Caco-2 (cell line): Measurements from ENCODE around the gene KMT5C. TPM values are rescaled to one million over a fixed set of nuclear protein-coding genes. Genes with fewer than 3 reads are reported as not detected.

Experiments
- BruUV-seq: library from RNA; stranded (reverse); fragments of 400-500 nt; replicated peaks from 2 replicates; lab custom pipeline; 2021; lab: Mats Ljungman, UMichigan
- CTCF ChIA-PET: fragments of 300-600 bp; sonication (Branson Sonifier 250); formaldehyde crosslinking; loops from one replicate; lab custom pipeline; 2022; ENCODE audit warnings: antibody characterized with exemption; lab: Charles Lee
- POLR2A ChIA-PET: fragments of 300-600 bp; sonication (Branson Sonifier 250); formaldehyde crosslinking; loops from one replicate; lab custom pipeline; 2022; ENCODE audit warnings: antibody characterized with exemption; lab: Charles Lee
- DNase-seq, 2 experiments: peaks; one replicate each; pipeline versions ENCODE4 v3.0.0 to v3.0.0-alpha.2; 2020 to 2022
- H3K27me3 ChIP-seq: replicated peaks from 2 replicates; pipeline ENCODE4 v1.6.0; 2011; ENCODE audit warnings: low read length; ENCODE audit not compliant: control insufficient read depth, insufficient read depth
- H3K36me3 ChIP-seq: 2 replicates; pipeline ENCODE4 v1.5.1; 2011; ENCODE audit warnings: low read length; ENCODE audit not compliant: control insufficient read depth, insufficient read depth
- H3K4me1 ChIP-seq: fragments of 250-450 bp; sonication (Bioruptor Pico); 2 replicates; pipeline ENCODE4 v1.5.1; 2020; ENCODE audit warnings: mild to moderate bottlenecking
- H3K4me3 ChIP-seq: 2 replicates; pipeline ENCODE4 v1.5.1; 2011; ENCODE audit warnings: low read depth, mild to moderate bottlenecking, control low read depth, low read length
- H3K9me3 ChIP-seq: fragments of 250-450 bp; sonication (Bioruptor Pico); 2 replicates; pipeline ENCODE4 v1.5.1; 2020; ENCODE audit warnings: mild to moderate bottlenecking, moderate library complexity
- H3K27ac Mint-ChIP-seq: one replicate; pipeline ENCODE4 v1.8.0; 2022; ENCODE audit warnings: mixed read lengths; ENCODE audit not compliant: unreplicated experiment
- H3K27me3 Mint-ChIP-seq: one replicate; pipeline ENCODE4 v1.8.0; 2022; ENCODE audit warnings: mixed read lengths; ENCODE audit not compliant: insufficient read depth, unreplicated experiment
- H3K36me3 Mint-ChIP-seq: one replicate; pipeline ENCODE4 v1.8.0; 2022; ENCODE audit warnings: mild to moderate bottlenecking, mixed read lengths; ENCODE audit not compliant: insufficient read depth, unreplicated experiment
- H3K4me1 Mint-ChIP-seq: one replicate; pipeline ENCODE4 v1.8.0; 2022; ENCODE audit warnings: low read depth, mixed read lengths; ENCODE audit not compliant: unreplicated experiment
- H3K4me3 Mint-ChIP-seq: one replicate; pipeline ENCODE4 v1.8.0; 2022; ENCODE audit warnings: mild to moderate bottlenecking, moderate library complexity, mixed read lengths; ENCODE audit not compliant: unreplicated experiment
- H3K9me3 Mint-ChIP-seq: one replicate; pipeline ENCODE4 v1.8.0; 2022; ENCODE audit warnings: mixed read lengths; ENCODE audit not compliant: unreplicated experiment
- intact Hi-C: fragments of 100-400 bp; cut with micrococcal nuclease; formaldehyde crosslinking; loops from one replicate; pipeline ENCODE4 v1.10.0; 2022; ENCODE audit not compliant: unreplicated experiment
- total RNA-seq: library from RNA; stranded (reverse); gene quantifications from 2 replicates; pipeline ENCODE4 v1.2.3, GENCODE V29; 2022
- TF ChIP-seq, protein P1 (sequence below), 2 experiments: fragments of 200-600 bp in 1 of 2; IDR thresholded peaks; 1 replicate in 1 of 2; 2 replicates in 1 of 2; pipeline versions ENCODE4 v1.5.1 to v1.8.0; 2011 to 2022; ENCODE audit warnings: antibody characterized with exemption in 1 of 2, control low read depth in 1 of 2, inconsistent platforms in 1 of 2, low read depth in 1 of 2, low read length in 1 of 2, mild to moderate bottlenecking in 1 of 2, moderate library complexity in 1 of 2; ENCODE audit not compliant: insufficient read depth in 1 of 2, severe bottlenecking in 1 of 2, unreplicated experiment in 1 of 2

Gene KMT5C
- total RNA-seq, 1 experiment from 2014 or later, result 26.3 TPM

DNA sequence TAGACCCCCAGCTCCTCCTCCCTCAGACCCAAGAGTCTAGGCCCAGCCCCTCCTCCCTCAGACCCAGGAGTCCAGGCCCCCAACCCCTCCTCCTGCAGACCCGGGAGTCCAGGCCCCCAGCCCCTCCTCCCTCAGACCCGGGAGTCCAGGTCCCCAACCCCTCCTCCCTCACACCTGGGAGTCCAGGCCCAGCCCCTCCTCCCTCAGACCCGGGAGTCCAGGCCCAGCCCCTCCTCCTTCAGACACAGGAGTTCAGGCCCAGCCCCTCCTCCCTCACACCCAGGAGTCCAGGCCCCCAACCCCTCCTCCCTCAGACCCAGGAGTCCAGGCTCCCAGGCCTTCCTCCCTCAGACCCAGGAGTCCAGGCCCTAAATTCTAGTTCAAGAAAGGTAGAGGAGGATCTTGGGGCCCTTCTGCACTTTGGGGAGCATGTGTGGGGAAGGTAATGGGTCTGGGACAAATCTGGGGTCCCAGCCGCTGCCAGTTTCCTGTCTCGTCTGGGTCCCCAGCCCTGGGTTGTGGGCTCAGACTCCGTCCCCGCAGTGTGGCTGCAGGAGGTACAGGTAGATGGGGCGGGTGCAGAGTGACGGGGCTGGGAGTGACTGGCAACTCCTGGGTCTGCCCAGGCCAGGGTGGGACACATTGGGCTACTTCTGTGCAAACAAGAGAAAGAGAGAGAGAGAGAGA is 33.8 kb downstream of the KMT5C start:
- Mint-ChIP-seq H3K27me3 (peaks cover 7% of the 10 kb centered on the region), H3K9me3 (no peaks in the 10 kb centered on the region), H3K4me1 (peaks cover 35% of the 10 kb centered on the region), H3K4me3 (peak overlapping the region; percentile 66), H3K27ac (peak overlapping the region; percentile 56), H3K36me3 (peaks cover 38% of the 10 kb centered on the region)
- Histone ChIP-seq H3K4me1 (peaks cover 43% of the 10 kb centered on the region), H3K36me3 (no peaks in the 10 kb centered on the region), H3K9me3 (no peaks in the 10 kb centered on the region), H3K27me3 (no peaks in the 10 kb centered on the region; the same call in none of the 2 replicates), H3K4me3 (no peak overlapping the region)
- intact Hi-C loops, result no loop called here
- BruUV-seq, result no TSS peak
- ChIA-PET CTCF (no interaction called here), POLR2A (interaction anchor here (0.5 to 1.2 kb wide), 5 partner anchors 10 to 103 kb away, joined by 3 to 10 read pairs (median 4); partner anchors contain the start of genes KMT5C, TMEM238 and ZNF628)
- peak; percentile 37 to 67 for DNase-seq
- TF ChIP-seq, protein P1, sequence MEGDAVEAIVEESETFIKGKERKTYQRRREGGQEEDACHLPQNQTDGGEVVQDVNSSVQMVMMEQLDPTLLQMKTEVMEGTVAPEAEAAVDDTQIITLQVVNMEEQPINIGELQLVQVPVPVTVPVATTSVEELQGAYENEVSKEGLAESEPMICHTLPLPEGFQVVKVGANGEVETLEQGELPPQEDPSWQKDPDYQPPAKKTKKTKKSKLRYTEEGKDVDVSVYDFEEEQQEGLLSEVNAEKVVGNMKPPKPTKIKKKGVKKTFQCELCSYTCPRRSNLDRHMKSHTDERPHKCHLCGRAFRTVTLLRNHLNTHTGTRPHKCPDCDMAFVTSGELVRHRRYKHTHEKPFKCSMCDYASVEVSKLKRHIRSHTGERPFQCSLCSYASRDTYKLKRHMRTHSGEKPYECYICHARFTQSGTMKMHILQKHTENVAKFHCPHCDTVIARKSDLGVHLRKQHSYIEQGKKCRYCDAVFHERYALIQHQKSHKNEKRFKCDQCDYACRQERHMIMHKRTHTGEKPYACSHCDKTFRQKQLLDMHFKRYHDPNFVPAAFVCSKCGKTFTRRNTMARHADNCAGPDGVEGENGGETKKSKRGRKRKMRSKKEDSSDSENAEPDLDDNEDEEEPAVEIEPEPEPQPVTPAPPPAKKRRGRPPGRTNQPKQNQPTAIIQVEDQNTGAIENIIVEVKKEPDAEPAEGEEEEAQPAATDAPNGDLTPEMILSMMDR (IDR thresholded peaks at IDR 0.05; ENCODE audit: insufficient read depth in 1 of 2, low read depth in 1 of 2, low read length in 1 of 2, severe bottlenecking in 1 of 2, unreplicated experiment in 1 of 2), result no peak

DNA sequence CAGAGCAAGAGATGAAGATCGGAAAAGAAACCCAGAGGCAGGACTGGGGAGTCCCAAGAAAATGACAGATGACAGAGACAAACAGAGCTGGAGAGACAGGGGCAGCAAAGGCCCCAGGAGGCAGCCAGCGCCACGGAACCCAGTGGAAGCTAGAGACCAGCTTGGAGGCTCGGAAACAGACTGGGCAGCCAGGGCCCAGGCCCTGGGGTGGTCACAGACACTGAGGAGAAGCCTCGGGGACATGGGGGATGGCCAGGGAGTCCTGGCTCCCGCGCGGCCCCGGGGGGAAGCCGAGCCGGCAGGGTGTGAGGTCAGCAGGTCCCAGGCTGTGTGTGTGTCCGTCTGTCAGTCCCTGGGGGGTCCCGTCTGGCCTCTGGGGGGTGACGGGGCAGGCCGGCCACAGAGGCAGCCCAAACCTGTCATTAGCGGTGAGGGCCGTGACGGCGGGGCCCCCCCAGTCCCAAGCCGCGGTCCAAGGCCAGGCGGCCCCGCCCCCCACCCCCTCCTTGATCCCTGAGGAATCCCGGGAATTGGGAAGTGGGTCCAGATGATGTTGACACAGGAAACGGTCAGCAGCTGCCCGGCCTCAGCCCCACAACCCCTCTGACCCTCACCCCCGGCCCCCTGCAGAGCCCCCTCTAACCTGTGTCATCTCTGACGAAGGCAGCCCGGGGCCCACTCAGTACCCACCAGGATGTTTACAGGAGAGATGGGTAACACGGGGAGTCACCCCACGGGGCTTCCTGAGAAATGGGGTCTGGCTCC is 34.5 kb downstream of the KMT5C start:
- peak overlapping the region; percentile 66 for H3K4me3 Mint-ChIP-seq
- TF ChIP-seq, protein P1 (IDR thresholded peaks at IDR 0.05; ENCODE audit: insufficient read depth in 1 of 2, low read depth in 1 of 2, low read length in 1 of 2, severe bottlenecking in 1 of 2, unreplicated experiment in 1 of 2), result no peak
- CTCF ChIA-PET, result no interaction called here

More for the DNA sequence above, 34.5 kb downstream of the KMT5C start:
- peaks cover 37% of the 10 kb centered on the region for H3K4me1 ChIP-seq
- 0 out of 2 replicates have a peak, but pooled peaks cover under 1% of the 10 kb centered on the region for H3K36me3 ChIP-seq
- intact Hi-C loops, result no loop called here
- peaks cover 39% of the 10 kb centered on the region for H3K36me3 Mint-ChIP-seq
- DNase-seq, result peak in 1 of 2 experiments; percentile 49
- H3K4me1 Mint-ChIP-seq, result peaks cover 35% of the 10 kb centered on the region
- POLR2A ChIA-PET, result interaction anchor here (0.5 to 1.2 kb wide), 3 partner anchors 10 to 102 kb away, joined by 3 to 4 read pairs (median 4); partner anchors contain the start of genes KMT5C, TMEM238 and ZNF628
- no peaks in the 10 kb centered on the region; the same call in none of the 2 replicates for H3K27me3 ChIP-seq
- H3K9me3 Mint-ChIP-seq, result no peaks in the 10 kb centered on the region
- H3K27ac Mint-ChIP-seq, result peak overlapping the region; percentile 56
- peaks cover 7% of the 10 kb centered on the region for H3K27me3 Mint-ChIP-seq
- H3K9me3 ChIP-seq, result no peaks in the 10 kb centered on the region
- peak overlapping the region; percentile 18 for H3K4me3 ChIP-seq
- BruUV-seq, result no TSS peak
